PC-3 (cell line): Measurements from ENCODE around the gene CACNA1C. TPM values are rescaled to one million over a fixed set of nuclear protein-coding genes. Genes with fewer than 3 reads are reported as not detected.

Experiments used
- ATAC-seq: fragments of 200-7000 bp; cut with Tn5 transposase; 2 replicates; pipeline ENCODE4 v1.9.1; 2020; ENCODE audit warnings: mild to moderate bottlenecking, moderate library complexity
- BruUV-seq: library from RNA; stranded (reverse); fragments of 400-500 nt; replicated peaks from 2 replicates; lab custom pipeline; 2021; lab: Mats Ljungman, UMichigan
- CTCF ChIA-PET: fragments of 300-600 bp; sonication (Branson Sonifier 250); formaldehyde crosslinking; loops from one replicate; lab custom pipeline; 2022; ENCODE audit warnings: antibody characterized with exemption; lab: Charles Lee
- POLR2A ChIA-PET: fragments of 300-600 bp; sonication (Branson Sonifier 250); formaldehyde crosslinking; loops from one replicate; lab custom pipeline; 2022; ENCODE audit warnings: antibody characterized with exemption; ENCODE audit not compliant: unreplicated experiment; lab: Charles Lee
- DNase-seq: peaks from one replicate; pipeline ENCODE4 v3.0.0-alpha.2; 2015
- H2AFZ ChIP-seq: fragments of 300-600 bp; sonication (generic); 2 replicates; pipeline ENCODE4 v1.6.0; 2016; ENCODE audit warnings: antibody characterized with exemption, low read length
- H3F3A ChIP-seq: fragments of 300-600 bp; sonication (generic); one replicate; pipeline ENCODE4 v1.6.0; 2017; ENCODE audit warnings: antibody characterized with exemption, low read length, control low read depth, mild to moderate bottlenecking; ENCODE audit not compliant: unreplicated experiment
- H3K27ac ChIP-seq: fragments of 300-600 bp; sonication (generic); 2 replicates; pipeline ENCODE4 v1.5.1; 2016; ENCODE audit warnings: mild to moderate bottlenecking, low read length
- H3K27me3 ChIP-seq: fragments of 300-600 bp; sonication (generic); 2 replicates; pipeline ENCODE4 v1.6.1; 2016; ENCODE audit warnings: low read length, mixed read lengths
- H3K36me3 ChIP-seq: fragments of 300-600 bp; sonication (generic); 2 replicates; pipeline ENCODE4 v1.6.1; 2016; ENCODE audit warnings: low read depth, mixed run types, low read length, mixed read lengths
- H3K4me1 ChIP-seq: fragments of 300-600 bp; sonication (generic); 2 replicates; pipeline ENCODE4 v1.5.1; 2016; ENCODE audit warnings: low read length; ENCODE audit not compliant: insufficient read depth
- H3K4me2 ChIP-seq: fragments of 300-600 bp; sonication (generic); 2 replicates; pipeline ENCODE4 v1.6.0; 2016; ENCODE audit warnings: low read length
- H3K4me3 ChIP-seq: fragments of 300-600 bp; sonication (generic); 2 replicates; pipeline ENCODE4 v1.5.1; 2016; ENCODE audit warnings: mild to moderate bottlenecking, low read length, mixed read lengths
- H3K79me2 ChIP-seq: fragments of 300-600 bp; sonication (generic); 2 replicates; pipeline ENCODE4 v1.6.1; 2017; ENCODE audit warnings: low read length, mixed read lengths
- H3K9ac ChIP-seq: fragments of 300-600 bp; sonication (generic); 2 replicates; pipeline ENCODE4 v1.6.0; 2016; ENCODE audit warnings: mild to moderate bottlenecking, low read length
- H3K9me2 ChIP-seq: fragments of 300-600 bp; sonication (generic); replicated peaks from 2 replicates; pipeline ENCODE4 v1.6.1; 2016; ENCODE audit warnings: mixed run types, low read length, mixed read lengths
- H3K9me3 ChIP-seq: fragments of 300-600 bp; sonication (generic); 2 replicates; pipeline ENCODE4 v1.6.1; 2016; ENCODE audit warnings: low read length, mixed read lengths
- H4K20me1 ChIP-seq: fragments of 300-600 bp; sonication (generic); 2 replicates; pipeline ENCODE4 v1.6.1; 2016; ENCODE audit warnings: low read length, mixed read lengths
- EZH2 ChIP-seq: fragments of 300-600 bp; sonication (generic); IDR thresholded peaks from one replicate; pipeline ENCODE4 v1.6.1; 2017; ENCODE audit warnings: antibody characterized with exemption, mild to moderate bottlenecking, low read length; ENCODE audit not compliant: unreplicated experiment
- EZH2phosphoT487 ChIP-seq: fragments of 300-600 bp; sonication (generic); IDR thresholded peaks from 2 replicates; pipeline ENCODE4 v1.6.1; 2018; ENCODE audit warnings: mild to moderate bottlenecking, antibody characterized with exemption, low read length, borderline replicate concordance
- intact Hi-C: fragments of 100-400 bp; cut with micrococcal nuclease; formaldehyde crosslinking; loops from 2 replicates; pipeline ENCODE4 v1.9.0; 2023
- total RNA-seq: library from RNA; depleted of rRNA; stranded (reverse); fragments of >200 nt; gene quantifications from 2 replicates; pipeline ENCODE4 v1.2.3, GENCODE V29; 2014
- TF ChIP-seq, protein P1 (sequence below): fragments of 300-600 bp; sonication (generic); conservative IDR thresholded peaks from 2 replicates; pipeline ENCODE4 v1.5.1; 2017; ENCODE audit warnings: antibody characterized with exemption, low read depth, mild to moderate bottlenecking, low read length

The CACNA1C gene
- total RNA-seq, 1 experiment from 2014 or later = not detected

DNA sequence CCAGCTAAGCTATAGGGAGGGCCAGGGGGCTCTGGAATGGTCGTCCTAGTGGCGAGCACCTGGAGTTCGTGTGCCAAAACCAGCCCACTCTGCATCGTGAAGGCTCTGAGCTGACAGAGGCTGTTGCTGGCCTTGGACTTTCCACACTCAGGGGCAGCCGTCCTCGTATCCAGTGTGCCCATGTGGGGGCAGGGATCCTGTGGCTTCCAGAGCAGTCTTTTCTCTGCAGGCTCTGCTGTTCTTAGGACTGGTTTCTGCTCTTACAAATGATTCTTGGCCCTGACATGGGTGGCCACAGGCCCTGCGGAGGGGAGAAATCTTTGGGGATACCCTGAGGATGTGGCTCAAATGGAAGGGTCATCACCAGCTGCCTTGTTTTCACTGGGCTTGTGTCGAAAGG is 564.6 kb downstream of the CACNA1C start:
- Histone ChIP-seq H3K4me2 (no peak overlapping the region), H3K9me2 (no peaks in the 10 kb centered on the region), H4K20me1 (no peaks in the 10 kb centered on the region), H3K79me2 (no peaks in the 10 kb centered on the region), H3K4me3 (no peak overlapping the region), H3K27ac (no peak overlapping the region), H2AFZ (no peak overlapping the region), H3K9me3 (no peaks in the 10 kb centered on the region), H3K27me3 (peaks cover 44% of the 10 kb centered on the region), H3K4me1 (peaks cover 9% of the 10 kb centered on the region; the same call in 1 of the 2 replicates), H3K9ac (no peak overlapping the region), H3K36me3 (no peaks in the 10 kb centered on the region), H3F3A (no peaks in the 10 kb centered on the region)
- no TSS peak for BruUV-seq
- ATAC-seq (no peak), DNase-seq (no peak)
- ChIA-PET CTCF (no interaction called here), POLR2A (no interaction called here)
- TF ChIP-seq EZH2phosphoT487 (no peak), EZH2 (no peak)
- TF ChIP-seq, protein P1, sequence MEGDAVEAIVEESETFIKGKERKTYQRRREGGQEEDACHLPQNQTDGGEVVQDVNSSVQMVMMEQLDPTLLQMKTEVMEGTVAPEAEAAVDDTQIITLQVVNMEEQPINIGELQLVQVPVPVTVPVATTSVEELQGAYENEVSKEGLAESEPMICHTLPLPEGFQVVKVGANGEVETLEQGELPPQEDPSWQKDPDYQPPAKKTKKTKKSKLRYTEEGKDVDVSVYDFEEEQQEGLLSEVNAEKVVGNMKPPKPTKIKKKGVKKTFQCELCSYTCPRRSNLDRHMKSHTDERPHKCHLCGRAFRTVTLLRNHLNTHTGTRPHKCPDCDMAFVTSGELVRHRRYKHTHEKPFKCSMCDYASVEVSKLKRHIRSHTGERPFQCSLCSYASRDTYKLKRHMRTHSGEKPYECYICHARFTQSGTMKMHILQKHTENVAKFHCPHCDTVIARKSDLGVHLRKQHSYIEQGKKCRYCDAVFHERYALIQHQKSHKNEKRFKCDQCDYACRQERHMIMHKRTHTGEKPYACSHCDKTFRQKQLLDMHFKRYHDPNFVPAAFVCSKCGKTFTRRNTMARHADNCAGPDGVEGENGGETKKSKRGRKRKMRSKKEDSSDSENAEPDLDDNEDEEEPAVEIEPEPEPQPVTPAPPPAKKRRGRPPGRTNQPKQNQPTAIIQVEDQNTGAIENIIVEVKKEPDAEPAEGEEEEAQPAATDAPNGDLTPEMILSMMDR = no peak
- intact Hi-C loops = no loop called here

DNA sequence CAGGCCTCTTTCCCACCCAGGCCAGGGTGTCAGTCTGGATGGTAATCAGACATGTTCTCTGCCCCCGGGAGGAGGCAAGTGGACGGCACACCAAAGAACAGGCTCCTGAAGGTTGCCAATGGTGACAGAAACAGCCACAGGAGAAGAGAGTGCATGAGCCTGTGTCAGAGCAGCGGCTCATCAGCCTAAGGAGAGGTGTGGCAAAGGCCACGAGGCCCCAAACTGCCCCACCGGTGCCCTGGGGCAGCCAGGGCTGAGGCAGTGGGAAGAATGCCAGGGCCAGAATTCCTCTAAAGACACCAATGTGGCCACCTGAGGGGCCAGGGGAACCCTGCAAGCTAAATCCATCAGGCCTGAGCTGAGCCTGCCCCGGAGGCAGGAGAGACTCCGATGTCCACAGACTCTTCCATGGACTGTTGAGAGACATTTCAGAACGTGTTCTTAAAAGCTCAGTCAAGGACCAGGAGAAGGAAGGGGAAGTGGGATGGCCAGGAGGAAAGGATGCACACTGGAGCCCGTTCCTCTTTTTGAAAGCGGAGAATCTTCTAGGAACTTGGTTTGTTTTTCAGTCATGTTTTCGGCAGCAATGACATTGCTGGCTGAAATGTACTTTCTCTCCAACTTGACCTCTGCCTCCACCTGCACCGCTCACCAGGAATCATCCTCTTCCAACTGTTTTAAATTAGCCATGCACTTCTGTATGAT is 565.7 kb downstream of the CACNA1C start:
- ChIA-PET POLR2A (no interaction called here), CTCF (no interaction called here)
- no peak for TF ChIP-seq EZH2
- TF ChIP-seq, protein P1 = no peak
- TF ChIP-seq EZH2phosphoT487 = no peak
- Histone ChIP-seq H3F3A (no peaks in the 10 kb centered on the region), H3K4me3 (no peak overlapping the region), H3K79me2 (no peaks in the 10 kb centered on the region), H3K9me3 (no peaks in the 10 kb centered on the region), H2AFZ (no peak overlapping the region), H3K27ac (no peak overlapping the region), H3K27me3 (peaks cover 54% of the 10 kb centered on the region), H3K4me2 (no peak overlapping the region), H4K20me1 (no peaks in the 10 kb centered on the region), H3K9me2 (no peaks in the 10 kb centered on the region), H3K4me1 (peaks cover 6% of the 10 kb centered on the region; the same call in 1 of the 2 replicates), H3K36me3 (no peaks in the 10 kb centered on the region), H3K9ac (no peak overlapping the region)
- BruUV-seq = no TSS peak
- no peak for DNase-seq
- intact Hi-C loops = no loop called here
- no peak for ATAC-seq

DNA sequence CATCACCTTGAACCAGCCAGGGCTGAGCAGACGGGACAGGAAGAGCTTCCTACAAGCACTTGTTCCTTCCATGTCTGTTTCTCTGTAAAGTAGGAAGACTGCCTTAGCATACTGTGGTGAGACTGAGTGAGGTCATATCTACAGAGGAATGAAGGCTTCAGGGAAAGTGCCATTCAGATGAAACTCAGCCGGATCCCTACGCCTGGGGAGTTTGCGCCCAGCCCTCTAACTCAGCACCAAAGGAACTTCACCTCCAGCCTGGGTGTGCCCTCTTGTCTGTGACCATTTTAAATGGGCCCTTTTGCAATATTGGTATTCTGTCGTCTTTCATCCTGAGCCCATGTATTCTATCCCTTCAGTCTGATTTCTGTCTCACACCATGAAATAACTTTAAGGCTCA is 566.3 kb downstream of the CACNA1C start:
- BruUV-seq = no TSS peak
- H3K27me3 ChIP-seq = peaks cover 58% of the 10 kb centered on the region
- no peak overlapping the region for H3K4me3 ChIP-seq
- no peaks in the 10 kb centered on the region for H3K36me3 ChIP-seq
- H3K9me3 ChIP-seq = no peaks in the 10 kb centered on the region
- no peaks in the 10 kb centered on the region for H3F3A ChIP-seq
- H4K20me1 ChIP-seq = no peaks in the 10 kb centered on the region
- ATAC-seq (no peak), DNase-seq (no peak)
- intact Hi-C loops = no loop called here
- H2AFZ ChIP-seq = no peak overlapping the region
- TF ChIP-seq EZH2phosphoT487 (no peak), EZH2 (no peak)
- TF ChIP-seq, protein P1 = no peak
- H3K79me2 ChIP-seq = no peaks in the 10 kb centered on the region
- no peak overlapping the region for H3K4me2 ChIP-seq
- H3K27ac ChIP-seq = no peak overlapping the region
- no peaks in the 10 kb centered on the region for H3K9me2 ChIP-seq
- POLR2A ChIA-PET = no interaction called here
- no peak overlapping the region for H3K9ac ChIP-seq
- CTCF ChIA-PET = no interaction called here
- H3K4me1 ChIP-seq = peaks cover 2% of the 10 kb centered on the region; the same call in 1 of the 2 replicates
